ENCODE results near the gene ZNF80.

- TF ChIP-seq POLR2A (IDR thresholded peaks at IDR 0.05; ENCODE audit: extremely low read depth, insufficient read length) (no peak), CTCF (IDR thresholded peaks at IDR 0.05; ENCODE audit: low read depth, low read length) (no peak), MAX (IDR thresholded peaks at IDR 0.05; ENCODE audit: low read depth, low read length) (no peak)
Measured at GRCh38 chr3:114242947-114243346, 5.6 kb upstream of the ZNF80 start.

Measured in NB4 (cell line).